GM06990 (cell line): ENCODE measurements around the gene ADCK2.
"Not testable (repeated sequence)": the region's sequence is repeated elsewhere in the genome, so short reads cannot be mapped to it uniquely, and the experiment has no call there.

ENCODE experiments used
- DNase-seq: peaks from one replicate; pipeline ENCODE4 v3.0.0-alpha.2; 2011; ENCODE audit not compliant: insufficient read length; ENCODE audit errors: extremely low read depth
- H3K27me3 ChIP-seq: replicated peaks from 2 replicates; pipeline ENCODE4 v1.6.0; 2011; ENCODE audit warnings: low read length; ENCODE audit not compliant: control insufficient read depth, insufficient read depth
- H3K36me3 ChIP-seq: 2 replicates; pipeline ENCODE4 v1.5.1; 2011; ENCODE audit warnings: low read length; ENCODE audit not compliant: control insufficient read depth, insufficient read depth
- H3K4me3 ChIP-seq: replicated peaks from 2 replicates; pipeline ENCODE4 v1.5.1; 2011; ENCODE audit warnings: low read depth, mild to moderate bottlenecking, control low read depth, low read length
- CTCF ChIP-seq: IDR thresholded peaks from 2 replicates; pipeline ENCODE4 v1.5.1; 2011; ENCODE audit warnings: low read length, control low read depth, mild to moderate bottlenecking, inconsistent platforms; ENCODE audit not compliant: insufficient read depth, poor library complexity, severe bottlenecking

The ADCK2 gene

GRCh38 chr7:140659856-140660255 is 12.9 kb upstream of the ADCK2 start:
- no peak overlapping the region for H3K4me3 ChIP-seq
- TF ChIP-seq CTCF = no peak
- no peak for DNase-seq
- H3K36me3 ChIP-seq = no peaks in the 10 kb centered on the region
- no peaks in the 10 kb centered on the region; the same call in none of the 2 replicates for H3K27me3 ChIP-seq

- no peak for TF ChIP-seq CTCF
- no peak overlapping the region for H3K4me3 ChIP-seq
- no peaks in the 10 kb centered on the region for H3K36me3 ChIP-seq
- DNase-seq = no peak
- no peaks in the 10 kb centered on the region; the same call in none of the 2 replicates for H3K27me3 ChIP-seq
These were observed 11.6 kb upstream of the ADCK2 start for GRCh38 chr7:140661124-140661523.

GRCh38 chr7:140662938-140663337 is 9.8 kb upstream of the ADCK2 start:
- DNase-seq, H3K4me3 ChIP-seq, H3K36me3 ChIP-seq, H3K27me3 ChIP-seq: not testable (repeated sequence)

GRCh38 chr7:140667476-140667875 is 5.3 kb upstream of the ADCK2 start:
- no peak for TF ChIP-seq CTCF
- Histone ChIP-seq H3K4me3 (no peak overlapping the region), H3K27me3 (no peaks in the 10 kb centered on the region), H3K36me3 (no peaks in the 10 kb centered on the region)
- DNase-seq = no peak

GRCh38 chr7:140668641-140669040 is 4.1 kb upstream of the ADCK2 start:
- TF ChIP-seq CTCF = no peak
- no peaks in the 10 kb centered on the region for H3K36me3 ChIP-seq
- H3K4me3 ChIP-seq = no peak overlapping the region
- no peak for DNase-seq
- no peaks in the 10 kb centered on the region for H3K27me3 ChIP-seq

GRCh38 chr7:140669352-140669751 is 3.4 kb upstream of the ADCK2 start:
- no peaks in the 10 kb centered on the region for H3K36me3 ChIP-seq
- no peak for TF ChIP-seq CTCF
- H3K4me3 ChIP-seq = no peak overlapping the region
- DNase-seq = no peak
- no peaks in the 10 kb centered on the region for H3K27me3 ChIP-seq

- H3K27me3 ChIP-seq, H3K36me3 ChIP-seq, H3K4me3 ChIP-seq, DNase-seq: not testable (repeated sequence)
These were observed 2.9 kb upstream of the ADCK2 start for GRCh38 chr7:140669862-140670261.
